ENCODE measurements around the gene NUCKS1.

- peak in 2 of 3 experiments; percentile 31 to 48; a peak in 3 of 6 replicates for TF ChIP-seq CTCF (IDR thresholded peaks at IDR 0.05 in 2 of 3, conservative IDR thresholded peaks at IDR 0.05 in 1 of 3; ENCODE audit: control insufficient read depth in 2 of 3, extremely low read depth in 1 of 3, insufficient read depth in 1 of 3, low read depth in 3 of 3, low read length in 3 of 3)
- TF ChIP-seq ZZZ3 (IDR thresholded peaks at IDR 0.05; ENCODE audit: control insufficient read depth, insufficient read length, low read depth): no peak
- peak; percentile 97 for TF ChIP-seq ZNF687 (IDR thresholded peaks at IDR 0.05)
- no peak for TF ChIP-seq CHD2 (IDR thresholded peaks at IDR 0.05; ENCODE audit: borderline replicate concordance, low read depth, low read length)
- 0 out of 2 replicates have a peak, but pooled peaks have one; percentile 30 for TF ChIP-seq NFIC (IDR thresholded peaks at IDR 0.05; ENCODE audit: low read depth, low read length)
- no peak for TF ChIP-seq EZH2 (IDR thresholded peaks at IDR 0.05; ENCODE audit: borderline replicate concordance, control insufficient read depth, low read depth, low read length)
- no peak for TF ChIP-seq E4F1 (IDR thresholded peaks at IDR 0.05; ENCODE audit: borderline replicate concordance, partially characterized antibody)
Observed at GRCh38 chr1:205668951-205669340, 81.0 kb downstream of the NUCKS1 start.

All from GM12878 (cell line).